Mammary epithelial cell (primary cell): ENCODE measurements around the gene SLC35F1.

Source experiments
- CTCF ChIP-seq, 2 donors: IDR thresholded peaks in 1 of 2; conservative IDR thresholded peaks in 1 of 2; 2 replicates each; pipeline ENCODE4 v1.5.1; 2011 to 2012; ENCODE audit warnings: inconsistent platforms in 2 of 2, low read length in 2 of 2, mild to moderate bottlenecking in 2 of 2, control low read depth in 1 of 2, low read depth in 1 of 2; ENCODE audit not compliant: insufficient read depth in 1 of 2; ENCODE audit errors: extremely low read depth in 1 of 2
- EZH2 ChIP-seq: IDR thresholded peaks from 2 replicates; pipeline ENCODE4 v1.6.1; 2012; ENCODE audit warnings: low read length, inconsistent platforms, borderline replicate concordance

- no peak for TF ChIP-seq CTCF (conservative IDR thresholded peaks at IDR 0.05 in 1 of 2, IDR thresholded peaks at IDR 0.05 in 1 of 2; ENCODE audit: extremely low read depth in 1 of 2, insufficient read depth in 1 of 2, low read depth in 1 of 2, low read length in 2 of 2)
- no peak for TF ChIP-seq EZH2
These were observed 412.4 kb downstream of the SLC35F1 start for GRCh38 chr6:118319416-118319815.
